OCI-LY7 (cell line): ENCODE measurements around the gene DSCAM. TPM values are rescaled to one million over a fixed set of nuclear protein-coding genes. Genes with fewer than 3 reads are reported as not detected.

Source experiments
- BruUV-seq: library from RNA; stranded (reverse); fragments of 400-500 nt; replicated peaks from 2 replicates; lab custom pipeline; 2021; lab: Mats Ljungman, UMichigan
- CTCF ChIA-PET: fragments of 300-600 bp; sonication (Branson Sonifier 250); formaldehyde crosslinking; loops from one replicate; lab custom pipeline; 2022; ENCODE audit warnings: antibody characterized with exemption; ENCODE audit not compliant: unreplicated experiment; lab: Charles Lee
- POLR2A ChIA-PET: fragments of 300-600 bp; sonication (Branson Sonifier 250); formaldehyde crosslinking; loops from one replicate; lab custom pipeline; 2022; ENCODE audit warnings: antibody characterized with exemption; lab: Charles Lee
- DNase-seq: peaks from one replicate; pipeline ENCODE4 v3.0.0-alpha.2; 2015; ENCODE audit warnings: low spot score
- H2AFZ ChIP-seq: fragments of 200-600 bp; sonication (generic), shearing (Covaris generic); 2 replicates; pipeline ENCODE4 v1.6.1; 2014; ENCODE audit warnings: mild to moderate bottlenecking, antibody characterized with exemption, low read length, moderate library complexity
- H3K27ac ChIP-seq: fragments of 200-600 bp; sonication (generic); 2 replicates; pipeline ENCODE4 v1.5.1; 2014; ENCODE audit warnings: mixed run types, low read depth, mild to moderate bottlenecking, moderate library complexity, low read length, inconsistent platforms; ENCODE audit not compliant: poor library complexity, severe bottlenecking
- H3K36me3 ChIP-seq: fragments of 200-600 bp; sonication (generic); 2 replicates; pipeline ENCODE4 v1.6.1; 2014; ENCODE audit warnings: mild to moderate bottlenecking, antibody characterized with exemption, low read length, moderate library complexity, mixed read lengths; ENCODE audit not compliant: insufficient read depth
- H3K4me1 ChIP-seq: fragments of 200-600 bp; sonication (generic); 2 replicates; pipeline ENCODE4 v1.5.1; 2014; ENCODE audit warnings: mild to moderate bottlenecking, low read length; ENCODE audit not compliant: insufficient read depth, poor library complexity, severe bottlenecking
- H3K4me2 ChIP-seq: fragments of 200-600 bp; sonication (generic); 2 replicates; pipeline ENCODE4 v1.6.1; 2014; ENCODE audit warnings: mild to moderate bottlenecking, low read length
- H3K4me3 ChIP-seq: fragments of 200-600 bp; sonication (generic); 2 replicates; pipeline ENCODE4 v1.5.1; 2014; ENCODE audit warnings: mild to moderate bottlenecking, low read depth, low read length; ENCODE audit not compliant: poor library complexity, severe bottlenecking
- H3K79me2 ChIP-seq: fragments of 200-600 bp; sonication (generic); 2 replicates; pipeline ENCODE4 v1.6.1; 2016; ENCODE audit warnings: low read depth, mild to moderate bottlenecking, low read length, moderate library complexity, mixed read lengths; ENCODE audit not compliant: insufficient read depth
- H3K9me2 ChIP-seq: fragments of 200-600 bp; sonication (generic); 2 replicates; pipeline ENCODE4 v1.6.1; 2016; ENCODE audit warnings: mild to moderate bottlenecking, low read length, mixed read lengths; ENCODE audit not compliant: insufficient read depth
- H3K9me3 ChIP-seq: fragments of 200-600 bp; sonication (generic); 2 replicates; pipeline ENCODE4 v1.6.1; 2014; ENCODE audit warnings: mild to moderate bottlenecking, mixed run types, low read length, mixed read lengths
- H4K20me1 ChIP-seq: fragments of 200-600 bp; sonication (generic); 2 replicates; pipeline ENCODE4 v1.6.1; 2014; ENCODE audit warnings: mild to moderate bottlenecking, antibody characterized with exemption, low read length, moderate library complexity, mixed read lengths; ENCODE audit not compliant: insufficient read depth
- EZH2phosphoT487 ChIP-seq: fragments of 200-600 bp; sonication (generic); IDR thresholded peaks from 2 replicates; pipeline ENCODE4 v1.6.1; 2018; ENCODE audit warnings: low read depth, borderline replicate concordance, mild to moderate bottlenecking, mixed run types, antibody characterized with exemption, low read length, moderate library complexity, mixed read lengths
- intact Hi-C: fragments of 100-400 bp; cut with micrococcal nuclease; formaldehyde crosslinking; loops from one replicate; pipeline ENCODE4 v1.10.0; 2022; ENCODE audit not compliant: unreplicated experiment
- total RNA-seq, 2 experiments: library from RNA; depleted of rRNA in 1 of 2; stranded (reverse); fragments of >200 nt in 1 of 2; shearing (Covaris generic) in 1 of 2; gene quantifications; 2 replicates each; pipeline ENCODE4 v1.2.3, GENCODE V29; 2014 to 2022
- TF ChIP-seq, protein P1 (sequence below): fragments of 200-600 bp; sonication (generic); conservative IDR thresholded peaks from 2 replicates; pipeline ENCODE4 v1.5.1; 2014; ENCODE audit warnings: mild to moderate bottlenecking, antibody characterized with exemption, low read length, moderate library complexity, mixed read lengths

The DSCAM gene
- total RNA-seq, 2 experiments from 2014 or later: not detected

DNA sequence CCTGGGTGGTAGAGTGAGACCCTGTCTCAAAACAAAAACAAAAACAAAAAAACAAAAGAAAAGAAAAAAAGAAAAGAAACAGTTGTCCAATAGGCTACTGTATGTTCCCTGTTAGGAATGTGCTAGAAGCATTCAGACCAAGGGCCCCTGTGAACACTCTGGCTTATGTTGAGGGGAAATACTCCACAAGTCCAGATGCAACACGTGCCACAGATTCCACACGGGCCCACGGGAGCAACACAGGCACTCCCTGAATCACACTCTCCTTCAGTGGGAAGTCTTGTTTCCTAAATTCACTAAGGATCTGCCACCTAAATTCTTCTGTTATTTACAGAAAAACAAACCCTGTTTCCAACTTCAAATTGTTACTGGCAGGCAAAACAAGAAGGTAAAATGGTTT is 688.6 kb downstream of the DSCAM start:
- H3K27ac ChIP-seq: no peak overlapping the region
- H3K9me2 ChIP-seq: no peaks in the 10 kb centered on the region
- H3K36me3 ChIP-seq: no peaks in the 10 kb centered on the region
- no peaks in the 10 kb centered on the region for H3K9me3 ChIP-seq
- ChIA-PET POLR2A (no interaction called here), CTCF (no interaction called here)
- H3K4me1 ChIP-seq: no peaks in the 10 kb centered on the region
- no peak for DNase-seq
- H3K4me3 ChIP-seq: no peak overlapping the region
- H3K4me2 ChIP-seq: no peak overlapping the region
- no peaks in the 10 kb centered on the region for H4K20me1 ChIP-seq
- H3K79me2 ChIP-seq: no peaks in the 10 kb centered on the region
- intact Hi-C loops: no loop called here
- no peak overlapping the region for H2AFZ ChIP-seq
- TF ChIP-seq, protein P1, sequence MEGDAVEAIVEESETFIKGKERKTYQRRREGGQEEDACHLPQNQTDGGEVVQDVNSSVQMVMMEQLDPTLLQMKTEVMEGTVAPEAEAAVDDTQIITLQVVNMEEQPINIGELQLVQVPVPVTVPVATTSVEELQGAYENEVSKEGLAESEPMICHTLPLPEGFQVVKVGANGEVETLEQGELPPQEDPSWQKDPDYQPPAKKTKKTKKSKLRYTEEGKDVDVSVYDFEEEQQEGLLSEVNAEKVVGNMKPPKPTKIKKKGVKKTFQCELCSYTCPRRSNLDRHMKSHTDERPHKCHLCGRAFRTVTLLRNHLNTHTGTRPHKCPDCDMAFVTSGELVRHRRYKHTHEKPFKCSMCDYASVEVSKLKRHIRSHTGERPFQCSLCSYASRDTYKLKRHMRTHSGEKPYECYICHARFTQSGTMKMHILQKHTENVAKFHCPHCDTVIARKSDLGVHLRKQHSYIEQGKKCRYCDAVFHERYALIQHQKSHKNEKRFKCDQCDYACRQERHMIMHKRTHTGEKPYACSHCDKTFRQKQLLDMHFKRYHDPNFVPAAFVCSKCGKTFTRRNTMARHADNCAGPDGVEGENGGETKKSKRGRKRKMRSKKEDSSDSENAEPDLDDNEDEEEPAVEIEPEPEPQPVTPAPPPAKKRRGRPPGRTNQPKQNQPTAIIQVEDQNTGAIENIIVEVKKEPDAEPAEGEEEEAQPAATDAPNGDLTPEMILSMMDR: no peak
- no peak for TF ChIP-seq EZH2phosphoT487
- no TSS peak for BruUV-seq

DNA sequence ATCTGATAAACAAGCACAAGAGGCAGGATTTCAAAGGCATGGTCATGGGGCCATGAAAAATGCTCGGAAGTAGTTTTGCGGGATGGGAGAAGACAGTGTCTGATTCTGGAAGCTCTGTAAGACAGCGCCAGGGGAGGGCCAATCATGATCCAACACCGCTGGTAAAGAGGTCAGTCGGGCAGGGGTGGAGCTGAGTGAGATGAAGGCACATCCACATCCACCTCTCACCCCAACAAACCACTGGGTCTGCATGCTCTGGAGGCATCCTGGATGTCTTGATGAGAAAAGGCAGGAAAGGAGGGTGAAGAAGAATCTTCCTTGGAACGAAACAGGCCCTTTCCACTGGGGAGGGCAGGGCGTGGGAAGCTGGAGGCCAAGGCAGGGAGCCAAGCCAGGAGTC is 691.4 kb downstream of the DSCAM start:
- CTCF ChIA-PET: interaction anchor here (1.0 kb wide), 1 partner anchor 9 kb away, joined by 3 read pairs; no protein-coding TSS in a partner anchor
- DNase-seq: no peak

GRCh38 chr21:40153351-40153750 is 693.6 kb downstream of the DSCAM start:
- Histone ChIP-seq H3K36me3 (no peaks in the 10 kb centered on the region), H3K4me1 (no peaks in the 10 kb centered on the region), H2AFZ (no peak overlapping the region), H3K4me2 (no peak overlapping the region), H3K9me2 (no peaks in the 10 kb centered on the region), H4K20me1 (no peaks in the 10 kb centered on the region), H3K79me2 (no peaks in the 10 kb centered on the region), H3K9me3 (no peaks in the 10 kb centered on the region), H3K4me3 (no peak overlapping the region), H3K27ac (no peak overlapping the region)
- TF ChIP-seq EZH2phosphoT487: no peak
- TF ChIP-seq, protein P1: no peak
- ChIA-PET CTCF (no interaction called here), POLR2A (no interaction called here)
- intact Hi-C loops: no loop called here
- DNase-seq: no peak
- no TSS peak for BruUV-seq

More for the DNA sequence above, 691.4 kb downstream of the DSCAM start:
- H3K9me3 ChIP-seq: no peaks in the 10 kb centered on the region
- POLR2A ChIA-PET: no interaction called here
- H3K4me3 ChIP-seq: no peak overlapping the region
- H2AFZ ChIP-seq: no peak overlapping the region
- no peaks in the 10 kb centered on the region for H3K9me2 ChIP-seq
- BruUV-seq: no TSS peak
- H3K27ac ChIP-seq: no peak overlapping the region
- H3K36me3 ChIP-seq: no peaks in the 10 kb centered on the region
- no peaks in the 10 kb centered on the region for H3K79me2 ChIP-seq
- no peaks in the 10 kb centered on the region for H4K20me1 ChIP-seq
- TF ChIP-seq, protein P1: no peak
- no peak for TF ChIP-seq EZH2phosphoT487
- intact Hi-C loops: no loop called here
- H3K4me2 ChIP-seq: no peak overlapping the region
- no peaks in the 10 kb centered on the region for H3K4me1 ChIP-seq
